ENCODE results near the gene INTS7.

GRCh38 chr1:211921579-211922095 lies 113.7 kb downstream of the INTS7 start:
- TF ChIP-seq CTCF (IDR thresholded peaks at IDR 0.05) (no peak), POLR2A (IDR thresholded peaks at IDR 0.05) (no peak), EP300 (IDR thresholded peaks at IDR 0.05) (no peak)

All from upper lobe of left lung (tissue), 4 donors.